ENCODE measurements around the gene LYZL1.
A peak's percentile ranks its signal among the peaks of the same experiment; 100 is the strongest.
"Not testable (repeated sequence)": the region's sequence is repeated elsewhere in the genome, so short reads cannot be mapped to it uniquely, and the experiment has no call there.

The LYZL1 gene

GRCh38 chr10:29288906-29289305 is at the start of gene LYZL1:
TSS of gene LYZL1 (plus strand) at chr10:29289070. CDS start at chr10:29291868, 2,798 bp downstream.
- DNase-seq (ENCODE audit: low read depth); H3K4me3 ChIP-seq (ENCODE audit: low read depth, low read length): not testable (repeated sequence)

GRCh38 chr10:29239569-29240472 is 49.0 kb upstream of the LYZL1 start:
- H3K4me3 ChIP-seq (ENCODE audit: low read depth, low read length) = no peak overlapping the region
- DNase-seq (ENCODE audit: low read depth) = peak; percentile 52
- TF ChIP-seq CTCF (conservative IDR thresholded peaks at IDR 0.05; ENCODE audit: low read depth, low read length) = peak; percentile 85

GRCh38 chr10:29240986-29241660 is 47.7 kb upstream of the LYZL1 start:
- no peak overlapping the region for H3K4me3 ChIP-seq (ENCODE audit: low read depth, low read length)

GRCh38 chr10:29241925-29242324 is 46.9 kb upstream of the LYZL1 start:
- DNase-seq (ENCODE audit: low read depth) = no peak
- no peak overlapping the region for H3K4me3 ChIP-seq (ENCODE audit: low read depth, low read length)
- no peak for TF ChIP-seq CTCF (conservative IDR thresholded peaks at IDR 0.05; ENCODE audit: low read depth, low read length)

More at GRCh38 chr10:29240986-29241660, 47.7 kb upstream of the LYZL1 start:
- no peak for TF ChIP-seq CTCF (conservative IDR thresholded peaks at IDR 0.05; ENCODE audit: low read depth, low read length)
- DNase-seq (ENCODE audit: low read depth) = no peak

- no peak for TF ChIP-seq CTCF (conservative IDR thresholded peaks at IDR 0.05; ENCODE audit: low read depth, low read length)
- DNase-seq (ENCODE audit: low read depth) = no peak
- H3K4me3 ChIP-seq (ENCODE audit: low read depth, low read length) = no peak overlapping the region
Observed at GRCh38 chr10:29243066-29243465, 45.8 kb upstream of the LYZL1 start.

- no peak overlapping the region for H3K4me3 ChIP-seq (ENCODE audit: low read depth, low read length)
- TF ChIP-seq CTCF (conservative IDR thresholded peaks at IDR 0.05; ENCODE audit: low read depth, low read length) = peak; percentile 54
- no peak for DNase-seq (ENCODE audit: low read depth)
Observed at GRCh38 chr10:29243750-29244149, 45.1 kb upstream of the LYZL1 start.

- DNase-seq (ENCODE audit: low read depth) = no peak
- H3K4me3 ChIP-seq (ENCODE audit: low read depth, low read length) = no peak overlapping the region
- no peak for TF ChIP-seq CTCF (conservative IDR thresholded peaks at IDR 0.05; ENCODE audit: low read depth, low read length)
Observed at GRCh38 chr10:29244978-29245377, 43.9 kb upstream of the LYZL1 start.
